Activated T-cell treated with anti-CD3 and anti-CD28 coated beads, Interleukin-2, amount 50 U/mL, for 1 hour (primary cell): ENCODE data around the gene CLCNKB.
A peak's percentile ranks its signal among the peaks of the same experiment; 100 is the strongest.
"Not testable (repeated sequence)": the region's sequence is repeated elsewhere in the genome, so short reads cannot be mapped to it uniquely, and the experiment has no call there.

Experiments used
- DNase-seq: peaks from one replicate; pipeline ENCODE4 v3.0.0-alpha.2; 2020

The CLCNKB gene

GRCh38 chr1:16036461-16036860, 7.1 kb upstream of the CLCNKB start:
- DNase-seq = not testable (repeated sequence)

- DNase-seq = no peak
Measured at GRCh38 chr1:16038620-16038912, 5.0 kb upstream of the CLCNKB start.

- DNase-seq = not testable (repeated sequence)
Measured at GRCh38 chr1:16039871-16040270, 3.7 kb upstream of the CLCNKB start.

DNA sequence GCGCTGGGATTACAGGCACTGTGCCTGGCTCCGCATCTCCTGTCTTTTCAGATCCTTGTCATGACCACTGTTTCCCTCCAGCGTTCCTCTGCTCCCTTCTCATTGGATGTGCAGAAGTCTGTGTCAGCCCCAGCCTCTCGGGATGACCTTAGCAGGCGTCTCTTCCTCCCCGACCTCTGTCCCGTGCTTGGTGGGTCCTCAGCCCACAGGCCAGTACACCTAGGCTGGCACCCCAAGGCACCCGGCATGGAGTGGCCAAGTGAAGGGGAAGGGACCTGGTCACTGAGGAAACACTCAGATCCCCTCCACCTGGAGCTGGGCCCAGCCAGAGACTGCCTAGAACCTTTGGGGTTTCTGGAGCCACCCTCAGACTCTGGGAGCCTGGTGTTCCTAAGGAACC, 2.4 kb upstream of the CLCNKB start:
- no peak for DNase-seq

- DNase-seq = no peak
Measured at GRCh38 chr1:16042096-16042495, 1.5 kb upstream of the CLCNKB start.

DNA sequence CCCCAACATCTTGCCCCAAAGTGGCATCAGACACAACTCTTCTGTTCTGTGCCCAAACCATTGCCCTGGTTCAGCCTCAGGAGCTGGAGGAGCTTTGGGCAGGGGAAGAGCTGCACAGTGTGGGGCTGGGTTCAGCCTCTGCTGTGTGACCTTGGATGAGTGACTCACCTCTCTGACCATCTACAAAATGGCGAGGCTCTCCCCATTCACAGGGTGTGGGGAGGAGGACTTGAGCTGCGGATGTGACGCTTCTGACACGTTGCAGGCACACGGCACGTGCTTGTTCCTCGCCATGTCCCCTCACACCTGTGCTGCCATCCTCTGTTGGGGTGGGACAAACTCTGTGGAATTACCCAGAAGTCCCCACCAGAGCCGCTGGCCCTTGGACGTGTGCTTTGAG, 928 bp upstream of the CLCNKB start:
- DNase-seq = not testable (repeated sequence)

- no peak for DNase-seq
Measured at GRCh38 chr1:16043950-16044349, 368 bp downstream of the CLCNKB start.

DNA sequence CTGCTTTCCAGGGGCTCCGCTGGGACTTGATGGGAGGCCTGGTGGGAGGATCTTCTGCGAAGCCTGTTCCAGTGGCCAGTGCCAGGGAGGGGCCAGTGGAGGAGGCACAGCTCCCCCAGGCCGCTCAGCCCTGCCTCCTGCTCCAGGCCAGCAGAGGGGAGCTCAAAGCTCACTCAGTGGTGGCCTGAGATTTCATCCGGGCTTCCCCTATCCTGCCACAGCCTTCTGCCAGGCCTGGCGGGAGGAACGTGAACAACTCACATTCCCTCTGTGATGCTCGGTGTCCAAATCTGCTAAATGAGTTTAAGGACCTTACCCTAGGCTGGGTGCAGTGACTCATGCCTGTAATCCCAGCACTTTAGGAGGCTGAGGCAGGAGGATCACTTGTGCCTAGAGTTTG, 3.3 kb downstream of the CLCNKB start:
- no peak for DNase-seq

DNA sequence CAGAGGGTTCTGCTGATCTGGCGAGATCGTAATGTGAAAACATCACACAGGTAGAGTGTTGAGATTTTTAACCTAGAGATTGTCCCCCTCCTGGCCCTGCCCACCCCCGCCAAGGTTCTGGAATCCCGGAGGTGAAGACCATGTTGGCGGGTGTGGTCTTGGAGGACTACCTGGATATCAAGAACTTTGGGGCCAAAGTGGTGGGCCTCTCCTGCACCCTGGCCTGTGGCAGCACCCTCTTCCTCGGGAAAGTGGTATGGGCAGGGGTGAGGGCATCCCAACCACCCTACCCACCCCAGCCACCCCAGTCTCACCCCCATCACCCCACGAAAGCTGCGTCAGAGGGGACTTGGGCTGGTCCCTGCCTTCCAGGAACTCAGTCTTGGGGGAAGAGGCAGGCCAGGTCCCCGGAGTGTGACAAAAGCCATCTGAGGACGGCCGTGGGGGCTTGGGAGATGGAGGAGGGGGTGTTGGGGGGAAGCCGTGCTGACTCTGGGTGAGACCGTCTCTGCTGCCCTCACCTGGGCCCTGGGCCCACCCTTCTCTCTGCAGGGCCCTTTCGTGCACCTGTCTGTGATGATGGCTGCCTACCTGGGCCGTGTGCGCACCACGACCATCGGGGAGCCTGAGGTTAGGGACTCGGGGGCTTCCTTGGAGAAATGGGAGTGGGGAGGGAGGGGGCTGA, 4.4 kb downstream of the CLCNKB start:
- DNase-seq = no peak

GRCh38 chr1:16048573-16049189, 5.1 kb downstream of the CLCNKB start:
- DNase-seq = peak; percentile 56

GRCh38 chr1:16050328-16050727, 6.7 kb downstream of the CLCNKB start:
- DNase-seq = no peak

DNA sequence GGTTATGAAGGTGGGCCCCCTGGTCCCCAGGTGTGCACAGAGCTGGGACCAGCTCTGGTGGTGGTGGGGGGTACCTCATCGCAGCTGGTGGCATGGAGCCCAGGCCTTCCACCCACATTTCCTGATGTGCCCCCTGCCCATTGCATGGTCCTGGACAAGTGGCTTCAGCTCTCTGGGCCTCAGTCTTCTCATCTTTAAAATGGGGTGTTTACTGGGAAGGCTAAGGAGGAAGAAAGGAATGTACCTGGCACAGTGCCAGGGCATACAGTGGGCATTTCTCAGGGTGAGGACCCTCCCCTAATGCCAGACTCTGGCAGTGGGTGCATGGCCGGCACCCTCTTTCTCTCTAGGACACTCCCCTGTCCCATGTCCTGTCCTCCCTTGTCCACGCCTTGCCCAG, 7.5 kb downstream of the CLCNKB start:
- no peak for DNase-seq

DNA sequence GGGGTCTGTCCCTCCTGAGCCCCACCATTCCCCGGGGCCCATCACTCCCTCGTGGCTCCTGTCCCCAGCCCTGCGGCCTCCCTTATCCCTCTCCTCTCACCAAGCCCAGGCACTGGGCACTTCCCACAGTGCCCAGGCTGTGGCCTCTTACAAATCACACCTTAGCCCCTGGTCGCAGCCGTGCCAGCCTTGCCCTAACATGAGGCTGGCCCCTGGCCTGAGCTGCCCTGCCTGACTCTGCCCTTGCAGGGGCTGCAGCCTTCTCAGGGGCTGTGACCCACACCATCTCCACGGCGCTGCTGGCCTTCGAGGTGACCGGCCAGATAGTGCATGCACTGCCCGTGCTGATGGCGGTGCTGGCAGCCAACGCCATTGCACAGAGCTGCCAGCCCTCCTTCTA, 8.4 kb downstream of the CLCNKB start:
- not testable (repeated sequence) for DNase-seq

DNA sequence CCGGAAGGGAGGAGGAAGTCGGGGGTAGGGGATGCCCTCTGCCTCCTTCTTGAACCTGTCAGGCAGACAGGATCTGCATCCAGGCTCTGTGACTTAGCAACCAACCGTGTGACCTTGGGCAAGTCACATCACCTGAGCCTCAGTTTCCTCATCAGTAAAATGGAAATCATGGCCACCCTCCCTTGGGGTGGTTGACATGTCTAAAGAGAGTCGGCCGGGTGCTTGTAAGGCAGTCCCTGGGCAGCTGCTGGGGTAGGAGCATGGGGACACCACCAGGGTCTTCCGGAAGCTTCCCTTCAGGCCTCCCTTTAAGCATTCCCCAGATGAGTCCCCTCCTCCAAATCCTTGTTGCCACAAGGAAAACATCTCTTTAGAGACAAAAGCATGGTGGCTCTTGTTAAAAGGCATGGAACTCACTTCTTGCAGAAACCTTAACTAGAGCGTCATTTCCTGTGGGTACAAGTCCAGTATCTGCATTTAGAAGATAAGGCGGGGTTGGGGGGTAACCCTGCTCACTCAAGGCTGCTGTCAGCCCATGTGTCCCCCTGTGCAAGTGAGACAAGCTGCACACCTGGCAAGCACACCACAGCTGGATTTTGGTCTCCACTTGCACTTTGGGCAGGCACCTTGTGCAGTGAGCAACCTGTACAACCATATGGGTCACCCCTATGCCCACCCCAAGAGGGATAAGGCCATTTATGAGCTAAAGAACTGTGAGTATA, 10.4 kb downstream of the CLCNKB start:
- DNase-seq = no peak

DNA sequence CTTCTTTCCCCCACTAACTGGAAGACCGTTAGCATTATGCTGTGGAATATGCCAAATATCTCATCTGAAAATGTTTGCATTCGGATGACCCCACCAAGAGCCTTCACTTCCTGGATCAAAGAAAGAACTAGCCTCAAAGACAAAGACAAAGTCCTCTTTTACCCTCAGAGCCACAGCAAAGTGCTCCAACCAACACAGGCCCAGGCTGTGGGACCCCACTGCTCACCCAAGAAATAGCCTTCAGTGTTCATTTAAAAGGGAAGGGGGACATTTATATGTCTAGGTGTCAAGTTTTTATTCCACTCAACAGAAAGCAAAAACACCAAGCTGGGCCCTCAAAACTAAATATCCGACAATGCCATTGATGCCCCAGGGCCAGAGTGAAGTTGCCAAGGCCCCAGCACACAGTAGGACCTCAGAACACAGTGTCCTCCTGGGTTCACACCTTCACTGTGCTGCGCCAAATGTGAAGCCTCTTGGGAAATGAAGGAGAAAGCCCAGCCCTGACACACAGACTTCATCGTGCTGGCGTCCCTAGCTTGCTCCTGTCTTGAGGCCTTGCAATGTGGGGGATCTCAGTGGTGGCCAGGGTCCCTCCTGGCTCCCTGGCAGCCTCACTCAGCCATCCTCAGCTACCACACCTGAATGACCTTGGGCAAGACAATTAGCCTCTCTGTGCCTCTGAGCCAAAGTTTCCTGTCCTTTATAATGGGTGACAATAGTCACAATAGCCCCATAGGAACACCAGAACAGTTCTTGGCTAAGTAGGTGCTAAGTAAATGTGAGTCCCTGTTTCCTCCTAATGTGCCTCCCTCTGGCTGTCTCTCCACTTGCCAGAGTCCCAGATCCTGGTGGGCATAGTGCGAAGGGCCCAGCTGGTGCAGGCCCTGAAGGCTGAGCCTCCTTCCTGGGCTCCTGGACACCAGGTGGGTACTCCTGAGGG, 11.3 kb downstream of the CLCNKB start:
- no peak for DNase-seq

GRCh38 chr1:16055613-16056520, 12.3 kb downstream of the CLCNKB start:
- peak; percentile 86 for DNase-seq

GRCh38 chr1:16056521-16056912, 12.9 kb downstream of the CLCNKB start:
- not testable (repeated sequence) for DNase-seq

GRCh38 chr1:16057314-16057915, 13.8 kb downstream of the CLCNKB start:
- DNase-seq = not testable (repeated sequence)

GRCh38 chr1:16058394-16059120, 15.0 kb downstream of the CLCNKB start:
- not testable (repeated sequence) for DNase-seq

- no peak for DNase-seq
Measured at GRCh38 chr1:16061266-16061665, 17.7 kb downstream of the CLCNKB start.
